ENCODE results near the gene KDM3B. TPM values are rescaled to one million over a fixed set of nuclear protein-coding genes. Genes with fewer than 3 reads are reported as not detected.
"Not testable (repeated sequence)": the region's sequence is repeated elsewhere in the genome, so short reads cannot be mapped to it uniquely, and the experiment has no call there.

KDM3B gene
- total RNA-seq, 2 donors from 2014 or later: 50.1 to 86.2 TPM

- no peaks in the 10 kb centered on the region for H3K27me3 ChIP-seq (replicated peaks; ENCODE audit: insufficient read depth)
- ATAC-seq (ENCODE audit: insufficient number of reproducible peaks, low FRiP score, low read depth) (no peak), DNase-seq (ENCODE audit: low spot score) (no peak)
- H3K27ac ChIP-seq: no peak overlapping the region
- H3K4me3 ChIP-seq: no peak overlapping the region
- H3K36me3 ChIP-seq: peaks cover 60% of the 10 kb centered on the region
- H3K9me3 ChIP-seq: no peaks in the 10 kb centered on the region
- no peaks in the 10 kb centered on the region for H3K4me1 ChIP-seq (ENCODE audit: control insufficient read depth in 1 of 2, low read depth in 2 of 2)
- TF ChIP-seq CTCF (IDR thresholded peaks at IDR 0.05): no peak
Measured at GRCh38 chr5:138382347-138382746, 29.9 kb downstream of the KDM3B start.

- DNase-seq (ENCODE audit: low spot score) (no peak), ATAC-seq (ENCODE audit: insufficient number of reproducible peaks, low FRiP score, low read depth) (no peak)
- no peak for TF ChIP-seq CTCF (IDR thresholded peaks at IDR 0.05)
Measured at GRCh38 chr5:138385660-138386059, 33.2 kb downstream of the KDM3B start.

GRCh38 chr5:138386290-138386689 lies 33.8 kb downstream of the KDM3B start:
- Histone ChIP-seq H3K27ac (no peak overlapping the region), H3K36me3 (peaks cover 42% of the 10 kb centered on the region), H3K4me3 (no peak overlapping the region), H3K4me1 (ENCODE audit: control insufficient read depth in 1 of 2, low read depth in 2 of 2) (no peaks in the 10 kb centered on the region), H3K27me3 (replicated peaks; ENCODE audit: insufficient read depth) (no peaks in the 10 kb centered on the region), H3K9me3 (no peaks in the 10 kb centered on the region)
- no peak for DNase-seq (ENCODE audit: low spot score)
- ATAC-seq (ENCODE audit: insufficient number of reproducible peaks, low FRiP score, low read depth): no peak
- TF ChIP-seq CTCF (IDR thresholded peaks at IDR 0.05): no peak

More at GRCh38 chr5:138385660-138386059, 33.2 kb downstream of the KDM3B start:
- no peak overlapping the region for H3K4me3 ChIP-seq
- peaks cover 42% of the 10 kb centered on the region for H3K36me3 ChIP-seq
- no peaks in the 10 kb centered on the region for H3K9me3 ChIP-seq
- H3K4me1 ChIP-seq (ENCODE audit: control insufficient read depth in 1 of 2, low read depth in 2 of 2): no peaks in the 10 kb centered on the region
- H3K27me3 ChIP-seq (replicated peaks; ENCODE audit: insufficient read depth): no peaks in the 10 kb centered on the region
- no peak overlapping the region for H3K27ac ChIP-seq

GRCh38 chr5:138389332-138389731 lies 36.8 kb downstream of the KDM3B start:
- Histone ChIP-seq H3K27ac (no peak overlapping the region), H3K36me3 (peaks cover 50% of the 10 kb centered on the region), H3K27me3 (replicated peaks; ENCODE audit: insufficient read depth) (no peaks in the 10 kb centered on the region), H3K4me3 (no peak overlapping the region), H3K4me1 (ENCODE audit: control insufficient read depth in 1 of 2, low read depth in 2 of 2) (no peaks in the 10 kb centered on the region), H3K9me3 (no peaks in the 10 kb centered on the region)
- DNase-seq (ENCODE audit: low spot score) (no peak), ATAC-seq (ENCODE audit: insufficient number of reproducible peaks, low FRiP score, low read depth) (no peak)
- TF ChIP-seq CTCF (IDR thresholded peaks at IDR 0.05): no peak

- H3K36me3 ChIP-seq: peaks cover 54% of the 10 kb centered on the region
- not testable (repeated sequence) for H3K27me3 ChIP-seq (replicated peaks; ENCODE audit: insufficient read depth); H3K4me1 ChIP-seq (ENCODE audit: control insufficient read depth in 1 of 2, low read depth in 2 of 2); DNase-seq (ENCODE audit: low spot score); H3K9me3 ChIP-seq; ATAC-seq (ENCODE audit: insufficient number of reproducible peaks, low FRiP score, low read depth); H3K4me3 ChIP-seq; H3K27ac ChIP-seq
Measured at GRCh38 chr5:138389911-138390310, 37.4 kb downstream of the KDM3B start.

GRCh38 chr5:138391859-138392386 lies 39.4 kb downstream of the KDM3B start:
- Histone ChIP-seq H3K4me1 (ENCODE audit: control insufficient read depth in 1 of 2, low read depth in 2 of 2) (no peaks in the 10 kb centered on the region), H3K27me3 (replicated peaks; ENCODE audit: insufficient read depth) (no peaks in the 10 kb centered on the region), H3K36me3 (peaks cover 53% of the 10 kb centered on the region), H3K27ac (no peak overlapping the region), H3K9me3 (no peaks in the 10 kb centered on the region), H3K4me3 (no peak overlapping the region)
- TF ChIP-seq CTCF (IDR thresholded peaks at IDR 0.05): no peak
- DNase-seq (ENCODE audit: low spot score) (no peak), ATAC-seq (ENCODE audit: insufficient number of reproducible peaks, low FRiP score, low read depth) (no peak)
